Measurements from ENCODE around the gene CDKL1. TPM values are rescaled to one million over a fixed set of nuclear protein-coding genes. Genes with fewer than 3 reads are reported as not detected.

The CDKL1 gene
- total RNA-seq, 1 experiment from 2014 or later = 3.6 TPM

DNA sequence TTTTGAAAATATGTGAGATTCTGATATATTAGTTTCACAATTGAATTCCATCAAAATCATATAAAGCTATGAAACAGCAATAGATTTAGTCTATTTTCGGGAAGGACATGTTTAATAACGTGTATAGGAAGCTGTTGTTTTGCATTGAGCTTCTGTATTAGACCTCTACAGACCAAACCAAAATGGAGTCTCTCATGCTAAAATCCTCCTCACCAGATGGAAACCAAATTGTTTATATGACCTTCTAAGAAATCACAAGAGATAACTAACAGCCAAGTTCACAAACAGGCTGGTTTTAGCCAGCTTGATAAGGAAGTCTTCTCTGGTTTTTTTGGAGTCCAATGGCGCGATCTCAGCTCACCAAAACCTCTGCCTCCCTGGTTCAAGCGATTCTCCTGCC, 108.5 kb downstream of the CDKL1 start:
- no peaks in the 10 kb centered on the region for H3K9me3 Mint-ChIP-seq
- no peak overlapping the region for H3K4me3 Mint-ChIP-seq
- TF ChIP-seq CTCF (IDR thresholded peaks at IDR 0.05) = no peak
- TF ChIP-seq, protein P1, sequence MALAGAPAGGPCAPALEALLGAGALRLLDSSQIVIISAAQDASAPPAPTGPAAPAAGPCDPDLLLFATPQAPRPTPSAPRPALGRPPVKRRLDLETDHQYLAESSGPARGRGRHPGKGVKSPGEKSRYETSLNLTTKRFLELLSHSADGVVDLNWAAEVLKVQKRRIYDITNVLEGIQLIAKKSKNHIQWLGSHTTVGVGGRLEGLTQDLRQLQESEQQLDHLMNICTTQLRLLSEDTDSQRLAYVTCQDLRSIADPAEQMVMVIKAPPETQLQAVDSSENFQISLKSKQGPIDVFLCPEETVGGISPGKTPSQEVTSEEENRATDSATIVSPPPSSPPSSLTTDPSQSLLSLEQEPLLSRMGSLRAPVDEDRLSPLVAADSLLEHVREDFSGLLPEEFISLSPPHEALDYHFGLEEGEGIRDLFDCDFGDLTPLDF (CRISPR knock-in tag; IDR thresholded peaks at IDR 0.05) = no peak
- no peaks in the 10 kb centered on the region for H3K27me3 Mint-ChIP-seq (ENCODE audit: low read depth)
- H3K4me1 Mint-ChIP-seq = no peaks in the 10 kb centered on the region
- ChIA-PET POLR2A (no interaction called here), CTCF (no interaction called here)
- no peak overlapping the region for H3K27ac Mint-ChIP-seq
- DNase-seq (ENCODE audit: low spot score) (no peak), ATAC-seq (no peak)
- peaks cover 8% of the 10 kb centered on the region for H3K36me3 Mint-ChIP-seq

DNA sequence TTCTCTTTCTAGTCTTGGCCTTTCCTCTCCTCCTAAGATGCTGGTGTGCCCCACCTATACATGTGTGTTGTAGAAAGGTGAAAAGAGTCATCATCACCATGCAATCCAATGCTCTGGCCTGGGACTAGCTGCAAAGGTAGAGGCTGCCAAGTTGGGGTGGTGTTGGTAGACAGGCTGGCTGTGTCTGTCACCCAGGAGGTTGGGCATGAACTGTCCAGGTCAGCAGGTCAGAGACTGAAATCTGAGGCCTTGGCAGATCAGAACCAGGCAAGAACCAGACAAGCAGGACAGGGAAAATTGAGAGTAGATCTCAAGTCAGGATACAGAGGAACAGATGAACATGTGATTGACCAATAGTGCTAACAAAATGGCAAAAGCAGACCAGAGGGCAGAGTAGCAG, 110.8 kb downstream of the CDKL1 start:
- DNase-seq (ENCODE audit: low spot score) = no peak
- TF ChIP-seq, protein P2, sequence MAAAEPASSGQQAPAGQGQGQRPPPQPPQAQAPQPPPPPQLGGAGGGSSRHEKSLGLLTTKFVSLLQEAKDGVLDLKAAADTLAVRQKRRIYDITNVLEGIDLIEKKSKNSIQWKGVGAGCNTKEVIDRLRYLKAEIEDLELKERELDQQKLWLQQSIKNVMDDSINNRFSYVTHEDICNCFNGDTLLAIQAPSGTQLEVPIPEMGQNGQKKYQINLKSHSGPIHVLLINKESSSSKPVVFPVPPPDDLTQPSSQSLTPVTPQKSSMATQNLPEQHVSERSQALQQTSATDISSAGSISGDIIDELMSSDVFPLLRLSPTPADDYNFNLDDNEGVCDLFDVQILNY (CRISPR knock-in tag; IDR thresholded peaks at IDR 0.05) = no peak
- no peak for TF ChIP-seq ZNF512 (CRISPR knock-in tag; IDR thresholded peaks at IDR 0.05; ENCODE audit: borderline replicate concordance)
- no peak for TF ChIP-seq ZNF232 (CRISPR knock-in tag; IDR thresholded peaks at IDR 0.05)
- no peak for TF ChIP-seq RORB (CRISPR knock-in tag; IDR thresholded peaks at IDR 0.05)
- no peak for TF ChIP-seq USF1 (CRISPR knock-in tag; IDR thresholded peaks at IDR 0.05)
- TF ChIP-seq TCF7 (CRISPR knock-in tag; IDR thresholded peaks at IDR 0.05; ENCODE audit: low read depth) = no peak
- ATAC-seq = no peak
- ChIA-PET POLR2A (no interaction called here), CTCF (no interaction called here)
- Mint-ChIP-seq H3K27me3 (ENCODE audit: low read depth) (no peaks in the 10 kb centered on the region), H3K9me3 (no peaks in the 10 kb centered on the region), H3K4me3 (no peak overlapping the region), H3K36me3 (peaks cover 5% of the 10 kb centered on the region; the same call in 1 of the 2 replicates), H3K4me1 (no peaks in the 10 kb centered on the region), H3K27ac (peak overlapping the region; percentile 21; the same call in 1 of the 2 replicates)

Small RNA genes within 50 kb of the gene (microRNA-seq; reads per million reads assigned to microRNA genes)
- gene MIR4504 (ENCODE audit: borderline number of aligned reads) = not detected

Other genes starting within 250 kb of the CDKL1 start
- 9.1 to 11.0 TPM (median 9.6 TPM) in 3 replicates for gene SOS2, start 165.3 kb downstream of the CDKL1 start, total RNA-seq (2021)
- gene L2HGDH, start 84.7 kb downstream of the CDKL1 start, total RNA-seq (2021) = 23.9 to 26.7 TPM (median 24.0 TPM) in 3 replicates
- gene DMAC2L, start 84.6 kb downstream of the CDKL1 start, total RNA-seq (2021) = 14.0 to 17.7 TPM (median 16.4 TPM) in 3 replicates
- gene MAP4K5, start 135.7 kb upstream of the CDKL1 start, total RNA-seq (2021) = 42.8 to 48.8 TPM (median 46.7 TPM) in 3 replicates
- 3.4 to 3.7 TPM (median 3.5 TPM) in 3 replicates for gene ATL1, start 163.3 kb upstream of the CDKL1 start, total RNA-seq (2021)

All from WTC11 (cell line).